Hepatocyte (in vitro differentiated cells): ENCODE results near the gene PRKACG. TPM values are rescaled to one million over a fixed set of nuclear protein-coding genes. Genes with fewer than 3 reads are reported as not detected.
"Not testable (repeated sequence)": the region's sequence is repeated elsewhere in the genome, so short reads cannot be mapped to it uniquely, and the experiment has no call there.

Experiments used
- DNase-seq: peaks from one replicate; pipeline ENCODE4 v3.0.0-alpha.2; 2016; ENCODE audit warnings: low spot score
- H2AFZ ChIP-seq: fragments of 200-600 bp; sonication (generic); 2 replicates; pipeline ENCODE4 v1.6.0; 2016; ENCODE audit warnings: antibody characterized with exemption, mild to moderate bottlenecking
- H3K27ac ChIP-seq: fragments of 200-600 bp; sonication (generic); 2 replicates; pipeline ENCODE4 v1.5.1; 2016; ENCODE audit warnings: mild to moderate bottlenecking
- H3K27me3 ChIP-seq: fragments of 200-600 bp; sonication (generic); 2 replicates; pipeline ENCODE4 v1.6.1; 2016
- H3K36me3 ChIP-seq: fragments of 200-600 bp; sonication (generic); replicated peaks from 2 replicates; pipeline ENCODE4 v1.5.1; 2016; ENCODE audit warnings: low read depth; ENCODE audit not compliant: insufficient read depth
- H3K4me1 ChIP-seq: fragments of 200-600 bp; sonication (generic); 2 replicates; pipeline ENCODE4 v1.5.1; 2016; ENCODE audit warnings: mild to moderate bottlenecking, moderate library complexity; ENCODE audit not compliant: insufficient read depth
- H3K4me2 ChIP-seq: fragments of 200-600 bp; sonication (generic); 2 replicates; pipeline ENCODE4 v1.6.0; 2016
- H3K4me3 ChIP-seq: fragments of 200-600 bp; sonication (generic); 2 replicates; pipeline ENCODE4 v1.5.1; 2016; ENCODE audit warnings: mild to moderate bottlenecking
- H3K79me2 ChIP-seq: fragments of 200-600 bp; sonication (generic); 2 replicates; pipeline ENCODE4 v1.6.0; 2017; ENCODE audit warnings: mild to moderate bottlenecking
- H3K9me2 ChIP-seq: fragments of 200-600 bp; sonication (generic); replicated peaks from 2 replicates; pipeline ENCODE4 v1.6.0; 2017; ENCODE audit warnings: mild to moderate bottlenecking; ENCODE audit not compliant: insufficient read depth
- H3K9me3 ChIP-seq: fragments of 200-600 bp; sonication (generic); 2 replicates; pipeline ENCODE4 v1.5.1; 2016; ENCODE audit warnings: low read depth, mild to moderate bottlenecking
- H4K20me1 ChIP-seq: fragments of 200-600 bp; sonication (generic); 2 replicates; pipeline ENCODE4 v1.6.0; 2016; ENCODE audit warnings: mild to moderate bottlenecking; ENCODE audit not compliant: insufficient read depth, poor library complexity, severe bottlenecking
- CTCF ChIP-seq: fragments of 200-600 bp; sonication (generic); IDR thresholded peaks from 2 replicates; pipeline ENCODE4 v1.5.1; 2016; ENCODE audit warnings: antibody characterized with exemption, mild to moderate bottlenecking; ENCODE audit not compliant: poor library complexity
- EZH2 ChIP-seq: fragments of 200-600 bp; sonication (generic); IDR thresholded peaks from 2 replicates; pipeline ENCODE4 v1.6.1; 2016; ENCODE audit warnings: antibody characterized with exemption, mild to moderate bottlenecking, borderline replicate concordance
- EZH2phosphoT487 ChIP-seq: fragments of 200-600 bp; sonication (generic); IDR thresholded peaks from one replicate; pipeline ENCODE4 v1.6.1; 2018; ENCODE audit warnings: antibody characterized with exemption, mild to moderate bottlenecking, low read depth, moderate library complexity; ENCODE audit not compliant: unreplicated experiment, severe bottlenecking
- WGBS: methylation state at CpG from one replicate; pipeline ENCODE4 v1.1.6; 2016; ENCODE audit warnings: low lambda C conversion rate; ENCODE audit errors: missing lambda C conversion rate; 5-methylcytosine and 5-hydroxymethylcytosine counted together
- polyA plus RNA-seq: library from polyadenylated mRNA; unstranded; fragments of >200 nt; fragmentation: Nextera tagmentation; extraction: Ambion mirVana; gene quantifications from 2 replicates; pipeline ENCODE4 v1.2.1, GENCODE V29; 2016
- total RNA-seq: library from RNA; depleted of rRNA; stranded (reverse); fragments of >200 nt; gene quantifications from 2 replicates; pipeline ENCODE4 v1.2.3, GENCODE V29; 2014

PRKACG gene
- total and polyA plus RNA-seq, 2 experiments from 2014 or later = not detected

- H3K4me1 ChIP-seq = no peaks in the 10 kb centered on the region
- no peak overlapping the region for H3K4me3 ChIP-seq
- no peaks in the 10 kb centered on the region for H3K27me3 ChIP-seq
- DNase-seq = no peak
- TF ChIP-seq CTCF (no peak), EZH2phosphoT487 (no peak), EZH2 (no peak)
- H3K9me3 ChIP-seq = no peaks in the 10 kb centered on the region
- H3K27ac ChIP-seq = no peak overlapping the region
- H3K4me2 ChIP-seq = no peak overlapping the region
- H3K36me3 ChIP-seq = no peaks in the 10 kb centered on the region
- no peaks in the 10 kb centered on the region for H3K9me2 ChIP-seq
- H2AFZ ChIP-seq = no peak overlapping the region
- 96% methylated on average over 4 of the region's 4 CpGs for WGBS
- H4K20me1 ChIP-seq = no peaks in the 10 kb centered on the region
- H3K79me2 ChIP-seq = no peaks in the 10 kb centered on the region
Measured at GRCh38 chr9:69056191-69056815, 42.4 kb upstream of the PRKACG start.

GRCh38 chr9:69054989-69055388 lies 41.1 kb upstream of the PRKACG start:
- H3K36me3 ChIP-seq = no peaks in the 10 kb centered on the region
- no peak for DNase-seq
- H3K4me1 ChIP-seq = no peaks in the 10 kb centered on the region
- H4K20me1 ChIP-seq = no peaks in the 10 kb centered on the region
- no peak overlapping the region for H2AFZ ChIP-seq
- H3K27ac ChIP-seq = no peak overlapping the region
- no peak for TF ChIP-seq EZH2phosphoT487
- TF ChIP-seq CTCF = no peak
- no peaks in the 10 kb centered on the region for H3K27me3 ChIP-seq
- 67% methylated on average over 1 of the region's 1 CpG for WGBS
- no peak overlapping the region for H3K4me3 ChIP-seq
- no peaks in the 10 kb centered on the region for H3K9me2 ChIP-seq
- no peaks in the 10 kb centered on the region for H3K9me3 ChIP-seq
- no peak overlapping the region for H3K4me2 ChIP-seq
- no peaks in the 10 kb centered on the region for H3K79me2 ChIP-seq

- not testable (repeated sequence) for H3K4me2 ChIP-seq, H2AFZ ChIP-seq, H3K4me1 ChIP-seq, H3K9me3 ChIP-seq, H3K36me3 ChIP-seq, H3K79me2 ChIP-seq, H4K20me1 ChIP-seq, DNase-seq, H3K27ac ChIP-seq, H3K27me3 ChIP-seq, H3K4me3 ChIP-seq, H3K9me2 ChIP-seq
- WGBS = 95% methylated on average over 12 of the region's 12 CpGs
Measured at GRCh38 chr9:69050936-69051335, 37.0 kb upstream of the PRKACG start.

GRCh38 chr9:69049094-69049493 lies 35.2 kb upstream of the PRKACG start:
- WGBS = 94% methylated on average over 6 of the region's 6 CpGs
- Histone ChIP-seq H3K4me3 (no peak overlapping the region), H3K27me3 (no peaks in the 10 kb centered on the region), H4K20me1 (no peaks in the 10 kb centered on the region), H3K4me2 (no peak overlapping the region), H3K79me2 (peaks cover 8% of the 10 kb centered on the region), H3K9me3 (no peaks in the 10 kb centered on the region), H3K36me3 (no peaks in the 10 kb centered on the region), H3K27ac (no peak overlapping the region), H2AFZ (no peak overlapping the region), H3K9me2 (no peaks in the 10 kb centered on the region), H3K4me1 (no peaks in the 10 kb centered on the region)
- no peak for TF ChIP-seq CTCF
- no peak for TF ChIP-seq EZH2phosphoT487
- DNase-seq = no peak
